Esophagus squamous epithelium (tissue), 4 donors: ENCODE results near the gene FAR1.

Source experiments
- POLR2A ChIP-seq, 4 donors: fragments of 450-650 bp; IDR thresholded peaks; one replicate each; pipeline ENCODE4 v1.6.1; 2017; ENCODE audit warnings: antibody characterized with exemption in 4 of 4, mild to moderate bottlenecking in 4 of 4, moderate library complexity in 3 of 4
- TF ChIP-seq, protein P1 (sequence below), 6 experiments: fragments of 450-650 bp in 4 of 6; fragments of 200-600 bp in 2 of 6; sonication (generic) in 2 of 6; IDR thresholded peaks; one replicate each; pipeline ENCODE4 v1.5.1; 2016 to 2019; ENCODE audit warnings: antibody characterized with exemption in 6 of 6, mild to moderate bottlenecking in 4 of 6, moderate library complexity in 4 of 6

DNA sequence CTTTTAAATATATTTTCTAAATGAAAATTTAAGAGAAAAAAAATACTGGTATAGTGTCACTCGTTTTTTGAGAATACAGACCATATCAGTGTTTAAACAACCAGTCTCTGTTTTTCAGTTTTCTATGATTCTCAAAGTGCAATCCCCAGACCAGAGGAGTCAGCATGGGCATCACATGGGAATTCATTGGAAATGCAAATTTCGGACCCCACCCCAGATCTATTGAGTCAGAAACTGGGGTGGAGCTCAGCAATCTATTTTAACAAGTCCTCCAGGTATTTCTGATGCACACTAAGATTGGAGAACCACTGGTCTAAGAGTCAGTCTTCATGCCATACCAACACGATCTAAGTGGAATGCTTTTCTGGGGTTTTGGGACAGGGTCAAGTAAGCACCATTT, 66.1 kb downstream of the FAR1 start:
- TF ChIP-seq POLR2A (IDR thresholded peaks at IDR 0.05) = no peak
- TF ChIP-seq, protein P1, sequence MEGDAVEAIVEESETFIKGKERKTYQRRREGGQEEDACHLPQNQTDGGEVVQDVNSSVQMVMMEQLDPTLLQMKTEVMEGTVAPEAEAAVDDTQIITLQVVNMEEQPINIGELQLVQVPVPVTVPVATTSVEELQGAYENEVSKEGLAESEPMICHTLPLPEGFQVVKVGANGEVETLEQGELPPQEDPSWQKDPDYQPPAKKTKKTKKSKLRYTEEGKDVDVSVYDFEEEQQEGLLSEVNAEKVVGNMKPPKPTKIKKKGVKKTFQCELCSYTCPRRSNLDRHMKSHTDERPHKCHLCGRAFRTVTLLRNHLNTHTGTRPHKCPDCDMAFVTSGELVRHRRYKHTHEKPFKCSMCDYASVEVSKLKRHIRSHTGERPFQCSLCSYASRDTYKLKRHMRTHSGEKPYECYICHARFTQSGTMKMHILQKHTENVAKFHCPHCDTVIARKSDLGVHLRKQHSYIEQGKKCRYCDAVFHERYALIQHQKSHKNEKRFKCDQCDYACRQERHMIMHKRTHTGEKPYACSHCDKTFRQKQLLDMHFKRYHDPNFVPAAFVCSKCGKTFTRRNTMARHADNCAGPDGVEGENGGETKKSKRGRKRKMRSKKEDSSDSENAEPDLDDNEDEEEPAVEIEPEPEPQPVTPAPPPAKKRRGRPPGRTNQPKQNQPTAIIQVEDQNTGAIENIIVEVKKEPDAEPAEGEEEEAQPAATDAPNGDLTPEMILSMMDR (IDR thresholded peaks at IDR 0.05) = no peak
